IPS-11a (cell line): Measurements from ENCODE around the gene PAX3.

Experiments used
- H3K4me3 ChIP-seq: one replicate; pipeline ENCODE4 v1.5.1; 2013; ENCODE audit warnings: low read depth, low read length, control low read depth

PAX3 gene

DNA sequence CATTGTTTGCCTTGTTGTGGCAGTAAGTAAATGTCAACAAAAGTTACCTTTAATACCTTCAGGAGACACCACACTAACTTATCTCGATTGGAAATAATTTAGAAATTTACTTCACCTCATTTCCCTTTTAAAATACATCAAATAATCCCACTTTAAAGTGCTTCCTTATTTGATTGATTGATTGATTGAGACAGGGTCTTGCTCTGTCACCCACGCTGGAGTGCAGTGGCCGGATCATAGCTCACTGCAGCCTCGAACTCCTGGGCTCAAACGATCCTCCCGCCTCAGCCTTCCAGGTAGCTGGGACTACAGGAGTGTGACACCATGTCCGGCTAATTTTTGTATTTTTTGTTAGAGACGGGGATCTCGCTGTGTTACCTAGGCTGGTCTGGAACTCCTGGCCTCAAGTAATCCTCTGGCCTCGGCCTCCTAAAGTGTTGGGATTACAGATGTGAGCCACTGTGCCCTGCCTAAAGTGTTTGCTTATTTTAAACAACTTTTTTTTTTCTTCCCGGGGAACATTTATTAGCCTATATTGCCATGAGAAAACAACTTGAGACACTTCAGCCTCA lies 12.0 kb upstream of the PAX3 start:
- H3K4me3 ChIP-seq = no peak overlapping the region

DNA sequence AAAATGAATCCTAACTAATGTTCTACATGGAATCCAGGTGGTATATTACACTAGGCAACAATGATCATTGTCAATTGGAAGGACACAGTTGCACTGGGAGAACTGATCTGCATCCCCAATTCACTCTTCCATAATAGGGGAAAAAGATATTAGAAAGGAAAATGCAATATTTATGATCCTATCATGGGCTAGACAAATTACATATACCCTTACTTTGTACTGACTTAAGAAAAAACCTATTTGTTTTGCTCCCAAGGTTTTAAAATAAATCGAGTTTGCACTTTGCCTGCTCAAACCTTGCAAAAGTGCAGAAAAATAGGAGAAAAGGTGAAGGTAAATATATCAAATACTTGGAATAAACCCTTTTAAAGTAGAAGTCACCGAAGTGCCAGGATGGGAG lies 11.0 kb upstream of the PAX3 start:
- H3K4me3 ChIP-seq = no peak overlapping the region

DNA sequence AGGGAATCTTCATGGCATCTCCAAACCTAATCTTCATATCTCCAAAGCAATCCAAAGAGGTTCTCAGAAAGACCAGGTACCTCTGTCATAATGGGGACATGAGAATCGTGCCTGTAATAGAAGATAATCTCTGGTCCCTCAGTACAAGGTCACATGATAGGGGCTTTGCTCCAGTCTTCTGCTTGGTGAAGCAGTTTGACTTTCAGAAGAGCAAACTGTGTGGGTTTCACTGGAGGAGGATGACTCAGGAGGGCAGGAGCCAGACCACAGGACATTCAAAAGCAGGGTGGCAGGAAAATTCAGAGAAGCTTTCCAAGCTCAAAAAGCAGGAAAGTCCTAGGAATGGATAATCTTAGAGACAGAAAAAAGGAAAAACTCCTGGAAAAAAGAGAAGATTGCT lies 10.6 kb upstream of the PAX3 start:
- H3K4me3 ChIP-seq = no peak overlapping the region

DNA sequence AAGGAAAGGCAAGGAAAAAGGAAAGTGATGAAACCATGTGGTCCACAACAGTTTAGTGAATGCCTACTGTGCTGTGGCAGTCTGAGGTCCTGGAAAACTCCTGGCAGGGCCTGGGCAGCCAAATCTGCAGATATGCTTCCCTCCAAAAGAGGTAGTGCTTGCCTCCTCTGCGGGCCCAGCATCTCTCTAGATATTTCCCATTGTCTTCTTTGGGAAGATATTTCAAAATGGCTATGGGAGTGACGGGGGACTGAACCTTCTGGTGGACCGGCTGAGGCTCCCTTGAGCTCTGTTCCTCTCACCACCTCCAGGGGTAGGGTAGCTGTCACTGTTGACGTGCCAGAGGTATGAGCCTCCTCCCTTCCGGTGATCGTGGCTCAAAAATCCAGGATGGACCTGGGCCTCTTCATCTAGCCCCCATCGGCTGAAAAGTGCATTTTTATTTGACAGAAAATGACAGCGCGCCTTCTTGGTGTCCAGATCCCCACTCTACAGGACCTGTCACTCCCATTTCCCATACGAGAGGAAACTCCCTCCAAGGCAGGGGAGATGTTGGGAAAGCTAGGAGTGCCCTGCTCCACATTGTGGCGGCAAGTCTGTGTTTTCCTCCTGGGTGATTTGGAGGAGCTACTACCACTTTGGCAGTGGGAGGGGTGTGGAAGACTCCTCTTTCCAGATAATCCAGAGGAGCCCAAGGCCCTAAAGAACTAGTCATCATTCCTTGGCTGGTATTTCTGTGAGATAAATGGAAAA lies 9.4 kb upstream of the PAX3 start:
- no peak overlapping the region for H3K4me3 ChIP-seq

DNA sequence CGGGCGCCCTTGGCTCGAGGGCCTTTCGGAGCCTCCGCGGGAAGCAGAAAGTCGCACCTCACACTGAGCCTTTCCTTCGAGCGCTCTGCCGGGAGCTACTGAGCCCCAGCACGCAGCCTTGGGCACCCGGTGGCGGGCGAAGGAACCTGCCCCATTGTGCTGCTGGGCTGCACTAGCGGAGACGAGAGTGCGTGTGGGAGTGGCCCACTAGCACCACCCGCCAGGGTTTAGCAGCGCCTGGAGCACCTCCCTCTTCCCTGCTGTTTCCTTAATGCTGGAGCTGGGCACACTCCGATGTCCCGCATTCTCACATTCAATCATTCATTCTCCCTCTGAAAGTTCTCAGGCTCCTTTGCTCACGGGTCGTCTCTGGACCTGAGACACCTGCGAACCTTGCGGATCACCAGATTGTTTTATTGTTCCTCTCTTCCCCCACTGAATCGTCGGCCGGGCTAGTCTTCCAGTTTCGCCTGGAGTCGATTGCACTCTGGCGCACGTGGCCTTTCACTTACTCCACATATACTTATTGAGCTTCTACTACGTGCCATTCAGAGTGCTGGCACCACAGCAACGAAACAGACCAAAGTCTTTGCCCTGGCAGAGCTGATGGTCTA lies 8.5 kb upstream of the PAX3 start:
- no peak overlapping the region for H3K4me3 ChIP-seq

DNA sequence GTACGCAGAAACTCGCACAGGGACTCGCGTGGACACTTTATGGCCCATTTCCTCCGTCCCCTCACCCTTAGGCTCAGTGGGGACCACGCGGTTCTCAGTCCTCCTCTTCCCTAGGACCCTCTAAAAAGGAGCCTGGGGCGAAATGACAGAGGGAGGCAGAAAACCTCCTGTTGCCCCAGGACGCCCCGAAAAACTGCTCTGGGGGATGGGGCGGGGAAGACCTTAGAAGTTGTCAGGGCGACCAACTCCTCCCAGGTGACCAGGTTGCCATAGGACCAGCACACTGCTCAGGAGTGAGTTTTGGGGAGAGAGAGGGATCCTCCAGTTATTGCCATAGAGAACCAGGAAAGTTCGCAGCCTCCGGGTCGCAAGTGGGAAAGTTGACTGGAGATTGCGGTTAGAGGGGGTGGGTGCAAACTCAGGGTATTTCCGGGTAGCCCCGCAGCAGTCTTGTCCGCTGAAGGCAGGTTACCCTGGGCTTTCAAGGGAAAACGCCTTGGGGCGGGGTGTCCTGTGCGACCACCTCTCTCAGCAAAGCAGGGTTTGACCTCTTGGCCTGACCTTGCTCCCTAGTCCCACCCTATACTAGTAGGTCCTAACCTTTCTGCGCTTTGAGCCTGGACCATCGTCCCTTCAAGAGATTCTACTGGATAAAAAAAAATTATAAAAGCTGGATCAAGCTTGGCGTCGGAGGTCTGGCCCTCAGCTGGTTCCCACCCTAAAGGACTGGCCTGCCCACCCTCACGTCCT lies 7.8 kb upstream of the PAX3 start:
- H3K4me3 ChIP-seq = no peak overlapping the region

DNA sequence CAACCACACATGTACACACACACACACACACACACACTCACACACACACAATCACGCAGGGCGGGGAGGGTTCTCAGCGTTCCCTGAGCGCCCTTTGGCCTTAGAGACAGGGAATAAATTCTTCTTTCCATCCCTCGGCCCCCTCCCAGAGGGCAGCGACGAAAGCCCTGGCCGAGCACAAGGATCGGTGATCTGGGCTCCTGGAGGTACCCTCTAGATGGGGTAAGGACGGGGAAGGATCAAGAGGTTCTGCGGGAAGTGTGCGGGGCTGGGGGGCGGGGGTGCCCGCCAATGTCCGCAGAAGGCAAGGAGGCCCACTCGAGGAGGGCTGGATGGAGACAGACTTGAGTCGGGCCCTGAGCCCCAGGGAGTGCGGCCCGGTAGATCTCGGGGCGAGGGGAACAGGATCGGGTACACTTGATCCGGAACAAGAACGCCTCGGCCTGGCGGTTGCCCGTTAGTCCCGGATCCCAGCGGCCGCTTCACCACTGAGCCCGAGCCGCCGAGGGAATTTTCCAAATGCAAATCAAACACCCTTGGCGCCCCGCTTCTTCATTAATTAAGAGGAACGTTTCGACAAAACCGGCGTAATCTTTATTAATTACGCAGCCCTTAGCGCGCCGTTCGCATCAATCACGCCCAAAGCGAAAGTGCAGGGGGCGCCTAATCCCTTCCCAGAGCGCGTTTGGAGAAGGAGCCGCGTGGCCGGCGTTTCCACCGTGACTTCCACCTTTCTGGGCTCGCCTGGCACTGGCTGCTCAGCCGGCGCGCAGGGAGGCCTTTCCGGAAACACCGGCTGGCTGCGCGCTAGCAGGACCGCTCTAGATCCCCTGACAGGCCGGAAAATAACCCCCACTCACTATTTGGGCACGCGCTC lies 7.0 kb upstream of the PAX3 start:
- H3K4me3 ChIP-seq = no peak overlapping the region

DNA sequence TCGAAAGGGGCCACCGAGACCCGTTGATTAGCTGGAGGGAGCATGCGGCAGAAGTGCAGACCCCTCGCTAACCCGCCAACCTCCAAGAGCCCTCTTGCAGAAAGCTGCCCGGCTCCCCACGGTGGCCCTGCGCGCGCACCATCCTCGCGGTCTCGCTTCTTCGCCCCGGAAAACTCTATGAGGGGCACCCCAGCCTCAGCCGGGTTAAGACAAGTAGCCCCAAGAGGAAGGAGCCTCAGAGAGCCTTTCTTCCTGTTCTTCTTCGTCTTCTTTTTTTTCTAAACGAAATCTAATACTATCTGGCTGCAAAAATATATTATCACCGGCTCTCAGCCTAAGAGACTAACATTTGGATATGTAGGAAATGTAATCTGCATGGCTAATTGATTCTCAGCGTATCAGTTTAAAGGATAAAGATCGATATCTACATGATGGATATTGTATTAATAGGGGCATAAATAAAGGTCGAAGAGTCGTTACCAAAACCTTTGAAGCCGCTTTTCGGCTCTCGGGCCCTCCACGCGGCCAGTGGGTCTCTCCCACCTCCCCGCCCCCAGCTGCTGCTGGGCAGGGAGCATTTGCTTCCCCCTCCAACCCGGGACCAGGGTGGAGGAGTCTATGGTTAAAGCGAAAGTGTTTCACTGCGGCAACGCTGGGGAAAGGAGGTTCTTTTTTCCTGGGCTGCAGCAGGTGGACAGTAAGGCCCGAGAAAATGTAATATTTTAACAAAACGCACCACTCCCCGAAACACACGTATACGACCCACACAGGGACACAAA lies 6.1 kb upstream of the PAX3 start:
- no peak overlapping the region for H3K4me3 ChIP-seq

DNA sequence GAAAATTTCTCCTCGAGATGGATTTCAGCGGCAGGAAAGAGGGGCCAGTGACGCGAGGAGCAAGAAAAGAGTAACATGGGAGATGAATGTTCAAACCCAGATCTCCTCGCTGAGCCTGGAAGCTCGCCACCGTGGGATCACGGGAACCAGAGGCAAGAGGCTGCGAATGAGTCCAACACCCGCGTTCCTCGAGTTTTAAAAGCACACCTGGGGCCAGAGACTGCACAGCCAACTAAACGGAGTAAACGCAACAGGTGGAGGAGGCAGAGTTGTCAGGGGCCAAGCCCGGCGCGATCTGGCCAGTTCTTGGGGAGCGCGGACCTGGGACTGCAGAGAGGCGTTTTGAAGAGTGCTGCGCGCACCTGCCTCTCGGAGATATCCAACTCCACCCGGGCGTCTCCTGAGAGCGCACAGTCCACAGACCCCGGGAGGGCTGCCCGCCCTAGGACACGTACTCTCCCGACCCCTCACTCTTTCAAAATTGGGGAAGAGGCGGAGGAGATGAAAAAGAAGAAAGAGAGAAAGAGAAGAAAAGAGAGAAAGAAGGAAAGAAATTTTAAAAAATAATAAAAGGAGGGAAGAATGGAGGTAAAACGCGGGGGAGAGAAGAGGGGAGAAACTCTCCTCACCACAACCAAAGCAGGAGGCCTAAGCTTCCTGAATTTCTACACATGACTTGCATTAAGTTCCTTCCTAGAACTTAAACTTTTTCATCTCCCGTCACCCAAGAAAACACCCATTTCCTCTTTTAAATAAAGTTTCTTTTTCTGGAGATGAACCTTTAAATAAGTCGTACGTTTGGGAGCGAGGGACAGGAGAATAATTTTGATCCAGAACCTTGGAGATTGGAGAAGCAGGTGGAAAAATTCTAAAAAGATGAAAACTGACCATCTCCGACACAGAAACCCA lies 5.3 kb upstream of the PAX3 start:
- no peak overlapping the region for H3K4me3 ChIP-seq

DNA sequence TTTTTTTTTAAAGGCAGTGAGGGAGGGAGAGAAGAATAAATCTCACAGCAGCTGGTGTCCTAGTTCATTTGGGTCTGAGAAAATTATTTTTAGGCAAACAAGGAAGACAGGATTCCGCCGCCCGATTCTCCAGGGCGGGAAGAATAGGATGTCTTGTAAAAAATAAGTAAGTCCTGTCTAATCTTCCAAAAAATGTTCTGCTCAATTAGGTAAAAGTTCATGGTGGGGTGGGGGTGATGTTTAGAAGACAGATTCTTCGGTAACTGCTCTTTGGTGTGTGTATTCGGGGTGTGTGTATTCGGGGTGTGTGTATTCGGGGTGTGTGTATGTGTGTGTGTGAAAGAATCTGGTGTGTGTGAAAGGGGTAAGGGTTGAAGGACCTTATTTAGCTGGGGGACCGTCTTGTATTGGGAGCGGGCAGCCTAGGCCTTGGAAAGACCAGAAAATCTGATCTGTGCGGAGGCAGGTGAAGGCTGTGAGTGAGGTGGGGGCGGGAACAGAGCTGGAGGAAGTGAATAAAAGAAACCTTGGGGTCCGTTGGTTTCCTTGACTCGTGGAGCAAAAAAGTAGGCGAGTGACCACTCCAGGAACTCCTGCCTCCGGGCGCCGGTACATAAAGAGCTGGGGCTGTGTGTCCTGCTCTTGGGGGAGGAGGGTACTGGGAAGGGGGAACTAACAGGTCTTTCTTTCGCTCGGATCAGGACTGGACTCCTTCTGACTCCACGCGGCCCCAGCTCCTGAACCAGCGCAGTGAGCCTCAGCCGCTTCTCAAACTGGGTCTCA lies 4.4 kb upstream of the PAX3 start:
- H3K4me3 ChIP-seq = no peak overlapping the region

DNA sequence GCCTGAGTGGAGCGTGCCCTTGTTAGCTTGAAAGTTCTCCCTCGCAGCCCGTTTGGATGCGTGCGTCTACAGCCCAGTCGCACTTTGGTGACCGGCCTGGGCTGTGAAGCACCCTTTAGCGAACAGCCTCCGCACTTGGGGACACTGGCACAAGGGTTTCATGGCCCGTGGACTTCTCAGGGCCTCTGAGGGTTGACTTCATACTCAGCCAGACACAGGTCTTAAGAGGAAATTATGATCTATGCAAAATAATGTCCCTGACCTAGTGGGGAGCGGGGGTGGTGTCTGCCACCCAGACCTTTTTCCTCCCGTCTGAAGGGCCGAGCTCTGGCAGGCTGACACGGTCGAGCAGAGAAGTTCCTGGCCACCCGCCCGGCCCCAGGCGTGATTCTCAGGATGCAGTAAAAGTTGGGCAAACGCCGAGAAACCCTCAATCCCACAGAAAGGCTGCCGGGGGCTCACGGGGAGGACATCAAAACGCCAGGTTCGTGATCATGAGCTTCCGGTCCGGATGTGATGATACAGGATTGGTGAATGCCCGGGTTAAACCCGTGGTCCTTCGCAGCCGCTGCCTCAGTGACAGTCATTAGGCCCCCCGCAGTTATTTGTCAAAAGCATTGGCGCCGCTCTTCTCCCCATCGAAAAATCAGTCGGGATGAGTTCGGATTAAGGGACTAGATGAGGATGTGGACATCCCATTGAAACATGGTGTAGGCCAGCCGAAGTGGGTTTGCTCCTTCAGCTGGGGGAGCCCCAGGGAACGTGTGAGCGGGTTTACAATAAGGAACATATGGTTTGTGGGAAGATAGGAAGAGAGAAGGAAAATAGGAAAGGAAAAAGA lies 3.6 kb upstream of the PAX3 start:
- H3K4me3 ChIP-seq = no peak overlapping the region

DNA sequence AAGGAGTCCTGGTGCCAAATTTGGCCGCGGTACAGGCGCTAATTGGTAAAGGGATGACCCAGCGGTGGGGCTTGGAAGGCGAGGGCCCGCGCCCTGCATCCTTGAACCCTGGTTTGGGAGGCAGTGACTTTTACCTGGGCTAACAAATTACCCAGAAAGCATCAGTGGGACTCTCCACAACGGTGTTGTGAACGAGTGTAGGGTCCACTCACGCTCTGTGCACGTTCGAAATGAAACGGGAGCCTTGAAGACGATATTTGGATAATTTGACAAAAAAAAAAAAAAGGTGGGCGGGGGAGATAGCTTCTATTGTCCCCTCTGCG lies 3.0 kb upstream of the PAX3 start:
- H3K4me3 ChIP-seq = no peak overlapping the region

DNA sequence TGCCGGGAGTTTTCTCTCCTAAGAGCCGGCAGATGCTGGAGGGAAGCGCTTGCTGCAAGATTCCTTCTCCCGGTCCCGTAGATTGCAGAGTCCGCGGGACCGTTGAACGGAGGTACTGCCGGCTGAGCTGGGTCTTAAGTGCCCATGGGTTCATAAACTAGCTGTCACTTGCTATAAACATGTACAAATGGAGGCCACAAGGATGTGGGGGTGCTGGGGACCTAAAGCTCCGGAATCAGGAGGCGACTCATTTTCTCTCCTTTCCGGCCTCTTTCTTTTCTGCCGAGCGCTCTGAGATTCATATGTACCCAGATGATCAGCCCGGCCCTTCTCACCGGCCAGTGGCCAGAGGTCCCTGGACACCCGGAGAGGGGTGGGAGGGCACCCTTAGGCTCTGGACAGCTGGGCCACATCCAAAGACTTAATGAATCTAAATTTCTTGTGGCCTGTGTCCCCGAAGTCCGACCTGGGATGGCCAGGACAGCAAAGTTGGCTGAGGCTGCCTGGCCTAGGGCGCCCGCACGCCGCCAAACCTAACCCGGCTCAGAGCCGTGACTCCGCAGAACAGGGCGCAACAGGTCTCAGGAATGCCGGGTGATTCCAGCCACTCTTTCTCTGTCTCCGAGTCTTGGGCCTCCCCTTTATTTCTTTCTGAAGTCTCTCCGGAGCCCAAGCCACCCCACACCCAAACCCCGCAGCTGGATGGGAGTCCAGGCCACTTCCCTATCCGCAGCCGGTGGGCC lies 2.4 kb upstream of the PAX3 start:
- H3K4me3 ChIP-seq = no peak overlapping the region

DNA sequence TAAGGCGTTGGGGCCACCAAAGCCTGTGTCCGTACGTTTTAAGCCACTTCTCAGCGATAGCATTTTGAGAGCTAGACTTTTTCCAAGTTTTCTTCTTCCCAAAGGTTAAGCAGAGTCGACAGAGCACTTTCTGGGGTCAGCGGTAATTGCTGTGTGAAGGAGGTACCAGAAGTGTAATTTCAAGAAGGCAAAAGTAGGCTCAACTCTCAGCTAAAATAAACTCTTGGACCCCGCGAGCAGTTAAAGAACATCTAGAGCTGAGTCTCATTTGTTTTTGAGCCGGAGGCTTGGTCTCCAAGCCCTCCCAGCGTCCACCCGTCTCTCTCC lies 1.9 kb upstream of the PAX3 start:
- no peak overlapping the region for H3K4me3 ChIP-seq

DNA sequence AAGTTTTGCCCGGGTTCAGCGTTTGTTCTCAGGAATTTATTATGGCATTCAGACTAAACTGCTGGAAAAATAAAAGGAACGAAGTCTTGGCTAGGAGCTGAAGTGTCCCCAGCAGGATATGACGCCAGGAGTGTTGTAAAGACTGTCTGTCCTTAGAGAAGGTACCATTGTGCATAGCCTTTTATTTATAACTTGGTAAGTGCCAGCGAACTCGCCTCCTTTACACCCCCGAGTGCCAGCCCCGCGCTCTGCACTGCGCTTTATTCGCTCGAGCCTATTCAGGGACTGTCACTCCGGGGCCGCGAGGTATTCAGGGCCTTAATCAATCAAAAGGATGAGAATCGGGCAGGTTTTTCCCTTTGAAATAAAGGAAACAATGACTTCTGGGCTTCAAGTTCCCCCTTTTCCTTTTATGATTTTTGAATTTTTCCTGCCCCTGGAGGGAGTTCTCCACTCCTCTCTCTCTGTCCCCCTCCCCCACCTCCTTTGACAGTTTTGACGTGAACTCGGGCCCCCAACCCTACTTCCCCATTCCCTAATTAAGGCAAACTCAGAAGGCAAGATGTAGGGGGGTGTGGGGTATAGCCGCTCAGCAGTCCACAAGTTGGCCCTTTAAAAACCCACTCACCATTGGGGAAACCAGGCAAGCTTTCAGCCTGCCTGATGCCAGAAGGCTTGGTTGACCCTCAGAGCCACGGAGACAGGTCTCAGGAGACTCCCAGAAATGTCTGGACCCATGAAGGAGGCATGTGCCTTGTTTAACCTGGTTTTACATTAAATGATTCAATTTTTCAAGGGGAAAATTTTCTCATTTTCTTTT lies 1.3 kb upstream of the PAX3 start:
- H3K4me3 ChIP-seq = no peak overlapping the region

DNA sequence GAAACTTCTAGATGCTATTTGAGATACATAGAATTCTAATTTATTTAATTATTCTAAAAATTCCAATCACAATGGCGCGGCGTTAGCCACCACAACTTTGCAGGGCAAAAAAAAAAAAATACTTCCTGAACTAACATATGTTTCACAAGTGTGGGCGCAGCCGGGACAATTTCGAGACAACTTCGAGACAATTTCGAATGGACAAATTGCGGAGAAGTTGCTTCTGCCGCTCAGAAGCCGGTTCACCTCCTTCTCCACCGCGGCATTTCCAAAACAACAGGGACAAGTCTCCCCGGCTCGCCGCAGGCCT lies 842 bp downstream of the PAX3 start:
- no peak overlapping the region for H3K4me3 ChIP-seq

DNA sequence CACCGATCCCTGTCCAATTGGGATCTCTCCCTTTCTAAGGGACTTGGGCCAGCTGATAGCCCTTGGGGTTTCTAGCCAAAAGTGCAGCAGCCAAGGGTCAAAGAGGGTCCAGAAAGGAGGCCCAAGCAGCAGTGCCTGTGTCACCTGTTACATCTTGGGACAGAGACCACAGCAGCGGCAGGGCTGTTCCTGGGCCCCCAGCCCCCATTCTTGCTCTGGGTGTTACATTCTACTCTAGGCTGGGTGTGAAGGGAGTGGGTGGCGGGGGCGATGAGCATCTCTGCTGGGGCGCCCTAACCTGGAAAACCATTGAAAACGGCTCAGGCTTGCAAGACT lies 1.2 kb downstream of the PAX3 start:
- no peak overlapping the region for H3K4me3 ChIP-seq
